Activated naive CD8-positive, alpha-beta T cell treated with anti-CD3 and anti-CD28 coated beads, Interleukin-2, amount 10 ng/mL, durations not matched to agents 7 days and 5 days (primary cell): ENCODE results near the gene TRPM8. TPM values are rescaled to one million over a fixed set of nuclear protein-coding genes. Genes with fewer than 3 reads are reported as not detected.

Experiments used
- ATAC-seq: fragments of 150-1000 bp; cut with Tn5 transposase; one replicate; pipeline ENCODE4 v1.10.0; 2021; ENCODE audit warnings: low read depth, moderate library complexity
- POLR2A ChIA-PET: fragments of 350-600 bp; sonication (Branson Sonifier 250); formaldehyde crosslinking; loops from one replicate; lab custom pipeline; 2021; ENCODE audit warnings: antibody characterized with exemption; lab: Charles Lee
- DNase-seq: peaks from one replicate; pipeline ENCODE4 v3.0.0; 2021
- H3K27ac Mint-ChIP-seq: one replicate; pipeline ENCODE4 v1.8.0; 2022; ENCODE audit warnings: mild to moderate bottlenecking, mixed read lengths
- H3K27me3 Mint-ChIP-seq: one replicate; pipeline ENCODE4 v1.8.0; 2022; ENCODE audit warnings: mild to moderate bottlenecking, moderate library complexity, mixed read lengths
- H3K36me3 Mint-ChIP-seq: one replicate; pipeline ENCODE4 v1.8.0; 2021; ENCODE audit warnings: mild to moderate bottlenecking, mixed read lengths
- H3K4me1 Mint-ChIP-seq: one replicate; pipeline ENCODE4 v1.8.0; 2021; ENCODE audit warnings: mixed read lengths
- H3K4me3 Mint-ChIP-seq: one replicate; pipeline ENCODE4 v1.8.0; 2022; ENCODE audit warnings: mild to moderate bottlenecking, moderate library complexity, mixed read lengths
- H3K9me3 Mint-ChIP-seq: one replicate; pipeline ENCODE4 v1.8.0; 2021; ENCODE audit warnings: mixed read lengths
- total RNA-seq, 2 experiments: library from RNA; stranded (reverse); gene quantifications; one replicate each; pipeline ENCODE4 v1.2.3, GENCODE V29; 2021

TRPM8 gene
- total RNA-seq, 2 experiments from 2014 or later = not detected

DNA sequence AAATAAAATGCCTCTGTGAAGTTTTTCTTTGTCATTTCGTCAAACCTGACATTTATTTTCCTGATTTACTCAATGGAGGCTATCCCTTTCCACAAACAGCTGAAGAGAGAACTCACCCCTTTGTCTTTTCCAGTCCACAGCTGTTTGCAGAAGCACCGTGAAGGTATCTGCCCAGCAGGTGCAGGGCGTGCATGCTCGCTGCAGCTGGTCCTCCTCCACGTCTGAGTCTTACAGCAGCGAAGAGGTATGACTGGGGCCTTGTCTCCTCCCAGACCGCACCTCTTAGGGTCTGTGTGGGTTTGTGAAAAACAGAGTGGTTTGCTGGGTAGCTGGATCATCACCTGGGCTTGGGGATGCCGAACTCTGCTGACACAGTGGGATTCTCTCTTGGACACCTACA, 143.1 kb downstream of the TRPM8 start:
- no peak overlapping the region for H3K27ac Mint-ChIP-seq
- DNase-seq (no peak), ATAC-seq (no peak)
- H3K36me3 Mint-ChIP-seq = no peaks in the 10 kb centered on the region
- H3K4me1 Mint-ChIP-seq = peaks cover 2% of the 10 kb centered on the region
- H3K9me3 Mint-ChIP-seq = no peaks in the 10 kb centered on the region
- POLR2A ChIA-PET = no interaction called here
- no peak overlapping the region for H3K4me3 Mint-ChIP-seq
- H3K27me3 Mint-ChIP-seq = peaks cover 23% of the 10 kb centered on the region

DNA sequence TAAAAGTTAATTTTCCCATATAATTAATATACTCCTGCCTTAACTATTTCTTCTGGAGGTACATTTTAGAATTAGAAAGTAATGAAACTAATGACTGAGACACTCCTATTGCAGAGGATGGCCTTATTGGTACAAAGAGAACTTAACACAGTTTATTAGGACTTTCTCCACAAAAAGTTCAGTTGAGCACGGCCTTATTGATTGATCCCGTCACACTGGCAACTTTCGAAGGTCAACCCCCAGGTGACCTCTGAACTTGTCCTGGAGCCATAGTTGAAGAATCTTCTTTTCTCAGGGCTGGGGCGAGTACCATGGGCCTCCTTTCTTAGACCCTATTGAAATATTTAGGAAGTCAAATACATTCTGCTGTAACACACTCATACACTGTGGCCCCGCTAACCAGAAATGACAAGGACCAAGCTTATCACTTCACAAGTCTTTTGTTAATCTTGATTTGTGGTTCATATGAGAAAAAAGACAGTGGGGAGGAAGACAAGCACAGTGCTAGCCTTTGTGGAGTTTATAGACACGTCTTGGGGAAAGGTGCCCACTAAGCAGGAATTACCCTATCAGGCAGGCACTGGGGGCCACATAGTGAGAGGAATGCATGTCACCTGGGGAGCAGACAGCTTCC, 144.6 kb downstream of the TRPM8 start:
- ATAC-seq (no peak), DNase-seq (no peak)
- Mint-ChIP-seq H3K9me3 (no peaks in the 10 kb centered on the region), H3K27ac (no peak overlapping the region), H3K4me1 (peaks cover 2% of the 10 kb centered on the region), H3K36me3 (no peaks in the 10 kb centered on the region), H3K4me3 (no peak overlapping the region), H3K27me3 (peaks cover 20% of the 10 kb centered on the region)
- POLR2A ChIA-PET = no interaction called here

- Mint-ChIP-seq H3K4me3 (no peak overlapping the region), H3K4me1 (peaks cover 10% of the 10 kb centered on the region), H3K9me3 (peaks cover 13% of the 10 kb centered on the region), H3K27me3 (peaks cover 6% of the 10 kb centered on the region), H3K36me3 (no peaks in the 10 kb centered on the region), H3K27ac (no peak overlapping the region)
- DNase-seq (no peak), ATAC-seq (no peak)
- POLR2A ChIA-PET = no interaction called here
Observed at GRCh38 chr2:234066587-234066986, 149.4 kb downstream of the TRPM8 start.

Other genes with a start within 250 kb of the TRPM8 start
- not detected for gene UGT1A9, start 245.5 kb upstream of the TRPM8 start, total RNA-seq
- gene UGT1A7, start 235.5 kb upstream of the TRPM8 start, total RNA-seq = not detected
- not detected for gene UGT1A6, start 224.5 kb upstream of the TRPM8 start, total RNA-seq
- not detected for gene UGT1A5, start 204.5 kb upstream of the TRPM8 start, total RNA-seq
- not detected for gene UGT1A4, start 198.6 kb upstream of the TRPM8 start, total RNA-seq
- not detected for gene UGT1A3, start 188.3 kb upstream of the TRPM8 start, total RNA-seq
- not detected for gene UGT1A1, start 157.1 kb upstream of the TRPM8 start, total RNA-seq
- gene MROH2A, start 139.0 kb upstream of the TRPM8 start, total RNA-seq = not detected
- 100 to 1,000 TPM; 100 to 109 TPM for gene HJURP, start 62.8 kb upstream of the TRPM8 start, total RNA-seq
- not detected for gene SPP2, start 133.3 kb downstream of the TRPM8 start, total RNA-seq